Activated gamma-delta T cell (primary cell): ENCODE data around the gene DBF4B.

Experiments used
- DNase-seq: peaks from one replicate; lab custom pipeline; 2025; lab: John Stamatoyannopoulos, UW

Gene DBF4B

DNA sequence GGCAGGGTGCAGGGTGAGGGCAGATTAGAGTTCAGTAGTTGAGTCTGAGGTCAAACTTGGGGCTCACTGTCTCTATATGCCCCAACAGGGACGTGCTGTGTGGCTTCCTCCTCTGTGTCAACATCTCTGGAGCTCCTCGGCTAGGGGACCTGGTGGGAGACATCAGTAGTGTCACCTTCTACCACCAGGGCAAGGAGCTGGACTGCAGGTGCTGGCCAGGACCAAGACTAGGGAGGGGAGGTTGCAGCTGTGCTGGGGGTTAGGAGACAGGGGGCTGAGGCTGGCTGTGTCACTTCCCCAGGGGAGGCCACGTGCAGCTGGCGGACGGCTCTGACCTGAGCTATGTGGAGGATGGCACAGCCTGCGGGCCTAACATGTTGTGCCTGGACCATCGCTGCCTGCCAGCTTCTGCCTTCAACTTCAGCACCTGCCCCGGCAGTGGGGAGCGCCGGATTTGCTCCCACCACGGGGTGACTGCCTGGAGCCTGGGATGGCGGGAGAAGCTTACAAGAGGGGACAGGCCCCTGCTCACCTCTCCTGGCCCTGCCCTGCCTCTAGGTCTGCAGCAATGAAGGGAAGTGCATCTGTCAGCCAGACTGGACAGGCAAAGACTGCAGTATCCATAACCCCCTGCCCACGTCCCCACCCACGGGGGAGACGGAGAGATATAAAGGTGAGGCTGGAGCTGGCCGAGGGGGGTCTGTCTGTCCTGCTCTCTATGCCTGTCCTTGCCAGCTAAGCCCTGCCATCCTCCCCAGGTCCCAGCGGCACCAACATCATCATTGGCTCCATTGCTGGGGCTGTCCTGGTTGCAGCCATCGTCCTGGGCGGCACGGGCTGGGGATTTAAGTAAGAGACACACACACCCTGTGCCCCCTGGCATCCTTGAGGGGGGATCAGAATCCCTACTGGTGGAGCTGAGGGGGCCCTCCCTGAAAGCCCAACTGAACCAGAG, 69.2 kb downstream of the DBF4B start:
- no peak for DNase-seq

DNA sequence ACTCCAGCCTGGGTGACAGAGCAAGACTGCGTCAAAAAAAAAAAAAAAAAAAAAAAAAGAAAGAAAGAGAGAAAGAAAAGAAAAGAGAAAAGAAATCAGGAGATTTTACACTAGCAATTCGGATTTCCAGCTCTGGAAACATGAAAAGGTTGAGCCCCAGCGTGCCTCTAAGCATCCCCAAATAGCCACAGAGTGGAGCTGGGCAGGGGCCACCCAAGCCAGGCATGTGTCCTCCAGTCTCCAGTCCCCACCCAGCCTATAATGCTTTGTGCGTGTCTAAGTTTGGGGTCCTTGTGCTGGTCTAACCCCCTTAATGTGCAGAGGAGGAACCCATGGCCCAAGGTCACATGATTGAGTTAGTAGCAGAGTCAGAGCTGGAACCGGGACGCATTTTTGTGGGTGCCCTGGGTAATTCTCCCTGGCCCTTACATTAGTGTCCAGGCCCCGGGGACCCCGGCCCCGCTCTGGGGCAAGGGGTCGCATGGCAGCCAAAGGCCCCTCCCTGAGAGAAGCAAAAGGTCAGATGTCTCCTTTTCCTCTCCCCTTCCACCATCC, 70.3 kb downstream of the DBF4B start:
- no peak for DNase-seq

DNA sequence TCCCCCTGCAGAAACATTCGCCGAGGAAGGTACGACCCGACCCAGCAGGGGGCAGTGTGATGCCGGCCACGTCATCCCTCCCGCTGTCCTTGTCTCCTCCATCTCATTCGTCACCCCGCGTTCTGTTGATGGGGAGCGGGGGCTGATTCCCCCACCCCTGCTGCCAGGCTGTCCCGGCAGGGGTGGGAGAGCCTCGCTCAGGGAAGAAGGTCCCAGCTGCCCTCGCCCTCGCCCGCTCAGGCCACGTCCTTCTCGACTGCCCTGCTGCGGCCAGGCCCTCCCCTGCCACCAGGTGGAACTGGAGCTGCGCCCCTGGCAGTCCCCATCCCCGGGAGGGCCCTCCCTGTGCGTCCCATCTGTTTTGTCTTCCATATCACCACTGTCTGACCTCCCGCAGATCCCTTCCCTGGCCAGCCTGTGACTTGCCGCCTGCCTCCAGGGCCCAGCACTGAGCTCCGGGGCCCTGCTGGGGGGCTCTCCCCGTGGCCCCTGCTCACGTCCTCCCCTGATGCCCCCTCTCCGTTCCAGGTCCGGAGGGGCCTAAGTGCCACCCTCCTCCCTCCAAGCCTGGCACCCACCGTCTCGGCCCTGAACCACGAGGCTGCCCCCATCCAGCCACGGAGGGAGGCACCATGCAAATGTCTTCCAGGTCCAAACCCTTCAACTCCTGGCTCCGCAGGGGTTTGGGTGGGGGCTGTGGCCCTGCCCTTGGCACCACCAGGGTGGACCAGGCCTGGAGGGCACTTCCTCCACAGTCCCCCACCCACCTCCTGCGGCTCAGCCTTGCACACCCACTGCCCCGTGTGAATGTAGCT, 71.0 kb downstream of the DBF4B start:
- DNase-seq = peak; percentile 52

DNA sequence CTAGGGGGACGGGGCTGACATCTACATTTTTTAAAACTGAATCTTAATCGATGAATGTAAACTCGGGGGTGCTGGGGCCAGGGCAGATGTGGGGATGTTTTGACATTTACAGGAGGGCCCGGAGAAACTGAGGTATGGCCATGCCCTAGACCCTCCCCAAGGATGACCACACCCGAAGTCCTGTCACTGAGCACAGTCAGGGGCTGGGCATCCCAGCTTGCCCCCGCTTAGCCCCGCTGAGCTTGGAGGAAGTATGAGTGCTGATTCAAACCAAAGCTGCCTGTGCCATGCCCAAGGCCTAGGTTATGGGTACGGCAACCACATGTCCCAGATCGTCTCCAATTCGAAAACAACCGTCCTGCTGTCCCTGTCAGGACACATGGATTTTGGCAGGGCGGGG, 71.7 kb downstream of the DBF4B start:
- no peak for DNase-seq

DNA sequence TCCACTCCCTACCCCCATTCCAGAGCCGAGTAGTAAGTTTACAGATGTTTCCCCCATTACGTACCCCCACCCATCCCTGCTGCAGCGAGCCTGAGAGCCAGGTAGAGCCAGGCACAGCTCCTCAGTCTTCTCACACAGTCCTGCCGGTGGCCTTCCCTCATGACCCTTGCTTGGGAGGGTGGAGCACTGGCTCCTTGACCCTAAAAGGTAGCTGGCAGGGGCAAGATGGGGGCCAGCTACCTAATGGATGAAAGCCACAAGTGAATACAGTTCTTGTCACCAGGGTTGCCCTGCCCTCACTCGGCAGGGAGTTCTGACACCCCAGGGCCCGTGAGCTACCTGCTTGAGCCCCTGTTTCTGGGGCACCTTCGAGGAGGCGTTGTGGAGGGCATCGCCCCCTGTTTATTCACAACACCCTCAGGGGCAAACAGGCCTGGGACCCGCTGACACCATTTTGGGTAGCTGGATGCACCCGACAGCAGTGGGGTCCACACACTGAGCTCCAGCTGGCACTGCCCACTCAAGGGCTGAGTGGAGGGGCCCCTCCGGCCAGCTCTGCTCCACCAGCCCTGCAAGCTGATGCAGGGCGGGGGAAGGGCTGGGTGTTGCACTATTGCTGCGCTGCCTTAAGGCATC, 72.5 kb downstream of the DBF4B start:
- DNase-seq = no peak

DNA sequence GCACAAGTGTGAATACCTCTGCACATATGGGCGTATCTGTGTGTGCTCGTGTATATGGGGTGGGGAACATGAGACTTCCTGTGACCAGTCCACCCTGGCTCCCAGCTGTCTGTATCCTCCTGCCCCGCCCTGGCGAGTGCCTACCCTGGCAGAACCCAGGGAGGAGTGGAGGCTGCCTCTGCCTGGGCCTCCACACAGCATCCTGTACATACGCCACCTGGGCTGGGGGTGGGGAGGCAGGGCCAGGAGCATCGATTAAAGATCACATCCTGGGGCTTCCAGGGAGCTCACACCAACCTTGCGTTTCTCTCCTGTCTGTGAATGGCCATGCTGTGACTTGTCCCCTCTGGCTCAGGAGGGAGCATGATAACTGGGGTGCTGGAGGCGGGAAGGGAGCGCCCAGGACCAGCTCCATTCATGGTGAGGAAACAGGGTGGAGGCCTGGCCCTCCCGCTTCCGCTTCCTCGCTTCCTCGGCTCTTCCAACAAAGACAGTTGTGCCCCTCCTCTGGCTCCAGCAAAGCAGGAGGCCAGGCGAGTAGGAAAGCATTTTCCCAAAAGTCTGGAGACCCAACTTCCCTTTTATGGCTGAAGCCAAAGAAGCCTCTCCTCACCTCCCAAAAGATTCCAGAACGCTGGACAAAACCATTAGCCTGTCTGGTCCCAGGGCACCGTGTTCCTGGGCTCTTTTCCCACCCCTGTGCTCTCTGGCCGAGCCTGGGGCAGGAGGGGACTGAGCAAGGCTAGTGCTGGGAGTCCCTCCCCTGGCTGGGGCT, 73.3 kb downstream of the DBF4B start:
- DNase-seq = no peak

DNA sequence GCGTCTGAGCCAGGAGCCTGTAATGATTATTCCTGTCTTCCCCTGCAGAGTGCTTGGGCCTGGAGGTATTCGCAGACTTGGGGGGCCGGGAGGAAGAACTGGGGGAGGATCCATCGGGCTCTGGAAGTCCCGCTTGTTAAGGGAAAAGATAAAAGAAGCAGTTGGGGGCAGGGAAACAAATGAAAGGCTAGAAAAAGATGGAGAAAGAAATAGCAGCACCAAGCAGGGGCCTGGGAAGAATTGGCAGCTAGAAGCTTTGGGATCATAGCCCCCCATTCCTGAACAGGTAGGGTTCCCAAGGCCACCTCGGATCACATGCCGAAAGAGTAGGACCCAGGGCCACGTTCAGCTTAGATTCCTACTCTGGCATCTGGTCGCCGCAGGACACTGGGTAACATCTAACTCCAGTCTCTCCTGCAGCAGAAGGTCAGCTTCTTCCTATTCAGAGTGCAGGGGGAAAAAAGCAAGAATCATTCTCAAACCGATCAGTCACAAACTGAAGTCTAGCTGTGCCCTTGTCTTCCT, 73.9 kb downstream of the DBF4B start:
- DNase-seq = no peak

DNA sequence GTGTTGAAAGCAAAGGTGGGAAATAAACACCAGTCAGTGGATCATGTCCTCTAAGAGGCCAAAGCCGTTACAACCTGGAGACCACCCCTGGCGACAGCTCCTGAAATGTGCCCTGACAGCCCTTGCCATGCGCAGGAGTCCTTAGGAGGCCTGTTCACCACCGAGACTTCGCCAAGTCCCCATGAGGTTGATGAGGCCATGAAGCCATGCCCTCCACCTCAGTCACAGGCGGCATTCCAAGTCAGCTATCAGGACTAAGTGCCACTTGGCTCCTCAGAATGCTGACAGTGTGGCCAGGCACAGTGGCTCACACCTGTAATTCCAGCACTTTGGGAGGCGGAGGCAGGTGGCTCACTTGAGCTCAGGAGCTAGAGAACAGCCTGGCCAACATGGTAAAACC, 77.5 kb downstream of the DBF4B start:
- DNase-seq = no peak

DNA sequence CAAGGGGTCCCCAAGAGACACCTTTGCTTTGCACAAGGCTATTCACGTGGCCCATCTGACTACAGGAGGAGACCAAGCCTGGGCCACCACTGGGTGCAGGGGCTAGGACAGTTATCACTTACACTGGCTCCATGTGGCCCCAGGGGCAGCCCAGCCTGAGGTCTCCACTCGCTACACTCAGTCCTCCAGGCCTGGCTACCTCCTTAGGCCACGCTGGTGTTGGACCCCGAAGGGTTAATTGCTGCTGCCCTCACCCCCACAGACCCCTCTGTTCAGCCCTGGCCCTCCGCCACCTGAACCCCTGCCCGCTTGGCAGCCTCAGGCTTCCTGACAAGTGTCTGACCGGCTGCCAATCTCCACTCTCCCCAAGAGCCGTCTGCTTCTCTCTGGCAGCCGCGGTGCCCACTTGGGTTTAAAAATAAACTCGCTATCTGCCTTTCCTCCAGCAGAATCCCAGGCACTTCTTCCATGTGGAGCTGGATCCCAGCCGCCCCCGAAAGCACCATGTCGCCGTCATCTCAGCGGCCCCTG, 78.2 kb downstream of the DBF4B start:
- DNase-seq = no peak

DNA sequence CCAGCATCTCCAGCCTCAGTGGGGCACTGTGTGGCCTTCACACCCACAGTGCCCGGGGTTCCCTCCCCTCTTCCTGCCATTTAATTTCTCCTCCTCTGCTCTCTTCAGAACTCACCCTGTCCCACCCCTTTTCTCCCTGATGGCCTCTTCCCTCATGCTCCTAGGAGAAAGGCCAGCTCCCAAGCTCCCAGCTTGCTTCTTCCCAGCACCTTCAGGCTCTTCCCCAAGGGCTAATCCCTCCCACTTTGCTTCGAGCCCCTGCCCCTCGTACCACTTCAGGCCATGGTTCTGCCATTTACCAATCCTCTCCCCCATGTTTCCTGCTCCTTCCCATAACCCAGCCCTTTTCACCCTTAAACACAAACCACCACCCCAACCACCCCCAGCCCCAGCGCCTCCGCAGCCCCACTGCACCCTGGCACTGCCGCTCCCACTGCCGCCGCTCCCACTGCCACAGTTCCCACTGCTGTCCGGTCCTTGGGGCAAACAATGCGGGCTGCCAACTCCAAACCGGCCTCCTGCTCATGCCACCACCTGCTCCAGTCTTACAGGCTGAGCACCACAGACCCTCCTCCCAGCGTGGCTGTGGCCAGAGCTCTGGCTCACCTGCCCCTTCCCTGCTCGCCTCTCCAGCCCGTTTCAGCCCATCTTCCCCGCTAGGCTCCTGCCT, 78.9 kb downstream of the DBF4B start:
- DNase-seq = no peak

DNA sequence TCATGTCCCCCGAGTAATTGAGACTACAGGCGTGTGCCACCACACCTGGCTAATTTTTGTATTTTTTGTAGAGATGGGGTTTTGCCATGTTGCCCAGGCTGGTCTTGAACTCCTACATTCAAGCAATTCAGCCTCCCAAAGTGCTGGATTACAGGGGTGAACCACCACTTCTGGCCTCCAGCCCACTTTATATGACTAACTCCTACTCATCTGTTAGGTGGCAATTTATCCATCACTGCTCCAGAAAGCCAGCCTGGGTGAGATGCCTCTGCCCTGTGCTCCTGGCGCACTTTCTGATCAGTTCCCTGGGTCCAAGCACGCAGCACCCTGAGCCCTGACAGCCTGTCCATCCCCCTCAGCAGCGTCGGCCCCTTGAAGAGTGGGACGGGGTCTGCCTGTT, 79.7 kb downstream of the DBF4B start:
- DNase-seq = no peak

DNA sequence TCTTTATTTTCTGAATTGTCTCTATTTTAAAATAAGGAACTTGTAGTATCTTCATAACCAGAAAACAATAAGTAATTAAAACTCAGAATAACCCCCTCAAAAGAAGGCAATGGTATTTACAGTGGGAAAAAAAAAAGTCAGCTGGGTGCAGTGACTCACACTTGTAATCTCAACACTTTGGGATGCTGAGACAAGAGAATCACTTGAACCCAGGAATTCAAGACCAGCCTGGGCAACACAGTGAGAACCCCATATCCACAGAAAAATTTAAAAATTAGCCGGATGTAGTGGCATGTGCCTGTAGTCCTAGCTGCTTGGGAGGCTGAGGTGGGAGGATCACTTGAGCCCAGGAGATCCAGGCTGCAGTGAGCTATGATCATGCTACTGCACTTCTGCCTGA, 83.8 kb downstream of the DBF4B start:
- no peak for DNase-seq

DNA sequence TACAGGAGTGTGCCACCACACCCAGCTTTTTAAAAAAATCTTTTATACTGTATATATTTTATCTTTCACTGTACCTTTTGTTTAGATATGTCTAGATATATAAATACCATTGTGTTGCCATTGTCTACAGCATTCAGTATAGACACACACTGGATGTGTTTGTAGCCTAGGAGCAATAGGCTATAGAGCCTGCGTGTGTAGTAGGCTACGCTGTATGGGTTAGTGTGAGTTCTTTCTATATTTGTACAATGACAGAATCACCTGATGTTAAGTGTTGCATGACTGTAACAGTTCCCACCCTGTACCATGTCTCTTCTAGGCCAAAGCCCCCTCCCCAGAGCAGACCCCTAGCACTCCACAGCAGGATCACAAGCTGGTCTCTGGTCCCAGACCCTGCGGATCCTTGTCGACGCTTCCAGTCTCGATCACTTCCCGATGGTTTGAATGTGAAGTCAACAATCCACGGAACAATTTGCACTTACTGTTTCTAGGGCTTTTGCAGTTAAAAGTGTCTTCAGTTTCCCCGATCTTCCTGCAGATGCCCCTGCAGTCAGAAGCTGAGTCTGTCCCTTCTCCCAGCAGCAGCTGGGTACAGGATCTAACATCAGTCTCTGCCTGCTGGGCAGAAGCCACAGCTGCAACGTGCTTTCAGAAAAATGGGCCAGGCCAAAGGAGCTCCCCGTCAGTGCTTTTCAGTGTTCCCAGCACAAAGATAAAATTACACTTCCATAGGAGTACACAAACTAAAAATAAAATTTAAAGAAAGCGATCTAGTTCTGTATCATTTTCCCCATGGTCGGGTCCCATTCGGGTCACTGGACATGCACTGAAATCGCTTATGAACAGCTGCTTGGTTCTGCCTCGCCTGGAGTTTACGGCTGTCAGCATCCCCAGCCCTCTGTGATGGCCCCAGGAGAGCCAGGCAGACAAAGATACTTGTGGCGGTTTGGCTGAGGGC, 85.7 kb downstream of the DBF4B start:
- DNase-seq = no peak

DNA sequence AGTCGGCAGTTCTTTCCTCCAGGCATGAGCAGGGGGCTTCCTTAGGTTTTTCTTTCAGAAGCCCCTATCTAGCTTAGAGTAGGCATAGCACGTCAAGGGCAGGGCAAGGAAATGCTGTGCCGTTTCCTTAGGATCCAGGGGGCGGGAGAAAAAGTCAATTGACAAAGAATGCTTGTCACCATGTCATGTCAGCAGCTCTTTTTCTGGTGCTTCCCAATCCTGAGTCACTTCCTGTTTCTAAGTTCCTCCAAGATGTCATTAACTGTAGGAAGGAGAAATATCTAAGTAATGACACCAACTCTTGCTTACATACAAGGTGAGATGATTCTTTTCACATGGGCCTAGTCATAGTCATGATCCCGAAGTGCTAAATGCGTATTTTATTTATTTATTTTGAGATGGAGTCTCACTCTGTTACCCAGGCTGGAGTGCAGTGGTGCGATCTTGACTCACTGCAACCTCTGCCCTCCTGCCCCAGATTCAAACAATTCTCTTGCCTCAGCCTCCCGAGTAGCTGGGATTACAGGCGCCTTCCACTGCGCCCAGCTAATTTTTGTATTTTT, 86.5 kb downstream of the DBF4B start:
- no peak for DNase-seq

DNA sequence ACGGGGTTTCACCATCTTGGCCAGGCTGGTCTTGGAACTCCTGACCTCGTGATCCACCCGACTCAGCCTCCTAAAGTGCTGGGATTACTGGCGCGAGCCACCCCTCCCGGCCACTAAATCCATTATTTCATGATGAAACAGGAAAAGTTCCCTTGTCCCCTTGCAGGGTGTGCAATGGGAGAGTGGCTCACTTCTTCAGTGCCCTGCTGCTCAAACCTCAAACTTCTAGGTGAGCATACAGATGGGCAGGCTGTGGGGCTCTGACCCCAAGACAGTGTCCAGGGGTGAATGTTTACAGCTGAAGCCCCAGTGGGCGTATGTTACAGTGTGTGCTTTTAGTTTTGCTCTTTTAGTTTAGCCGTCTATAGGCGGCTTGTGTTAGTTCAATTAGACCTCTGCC, 87.0 kb downstream of the DBF4B start:
- DNase-seq = no peak

DNA sequence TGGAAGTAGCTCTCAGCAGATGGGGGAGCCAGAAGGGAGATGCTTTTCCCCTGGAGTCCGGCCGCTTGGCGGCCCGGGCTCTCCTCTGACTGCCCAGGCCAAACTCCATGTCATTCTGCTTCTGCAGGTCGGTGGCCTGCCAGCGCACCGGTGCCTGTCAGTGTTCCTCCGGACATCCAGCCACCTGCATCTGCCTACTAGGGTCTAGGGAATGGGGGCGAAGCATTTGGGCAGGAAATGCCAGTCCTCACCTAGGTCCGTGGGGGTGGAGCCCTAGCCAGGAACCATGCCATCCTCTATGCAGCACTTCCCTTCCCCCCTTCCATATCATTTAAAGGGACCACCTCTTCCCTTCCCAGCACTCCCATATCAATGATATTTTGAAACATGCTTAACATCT, 87.5 kb downstream of the DBF4B start:
- no peak for DNase-seq

DNA sequence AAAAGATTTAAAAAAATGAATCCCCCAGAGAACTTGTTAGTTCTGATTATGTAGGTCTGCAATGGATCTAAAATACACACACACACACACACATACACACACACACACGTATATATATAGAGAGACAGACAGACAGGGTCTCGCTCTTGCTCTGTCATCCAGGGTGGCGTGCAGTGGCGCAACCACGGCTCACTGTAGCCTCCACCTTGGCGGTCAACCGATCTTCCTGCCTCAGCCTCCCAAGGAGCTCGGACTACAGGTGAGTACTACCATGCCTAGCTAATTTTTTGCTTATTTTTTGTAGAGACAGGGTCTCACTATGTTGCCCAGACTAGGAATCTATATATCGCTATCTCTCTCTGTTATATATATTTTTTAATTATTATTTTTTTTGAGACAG, 88.3 kb downstream of the DBF4B start:
- no peak for DNase-seq

DNA sequence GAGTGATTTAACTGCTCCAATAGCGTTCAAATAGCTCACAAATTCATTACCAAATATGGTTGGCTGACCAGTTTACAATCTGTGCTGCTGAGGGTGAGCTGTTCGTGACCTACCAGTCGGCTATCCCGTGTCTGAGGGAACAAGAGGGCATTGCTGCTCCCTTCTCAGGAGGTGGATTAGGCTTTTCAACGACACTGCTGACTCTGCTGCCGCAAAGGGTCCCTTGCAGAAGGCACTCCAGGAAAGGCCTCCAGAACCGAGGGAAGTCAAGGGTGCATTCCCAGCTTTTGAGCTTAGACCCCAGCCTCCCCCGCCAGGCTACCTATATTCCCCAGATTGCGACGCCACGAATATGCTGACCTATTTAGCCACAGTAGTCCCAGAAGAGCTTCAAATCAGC, 89.3 kb downstream of the DBF4B start:
- DNase-seq = no peak

DNA sequence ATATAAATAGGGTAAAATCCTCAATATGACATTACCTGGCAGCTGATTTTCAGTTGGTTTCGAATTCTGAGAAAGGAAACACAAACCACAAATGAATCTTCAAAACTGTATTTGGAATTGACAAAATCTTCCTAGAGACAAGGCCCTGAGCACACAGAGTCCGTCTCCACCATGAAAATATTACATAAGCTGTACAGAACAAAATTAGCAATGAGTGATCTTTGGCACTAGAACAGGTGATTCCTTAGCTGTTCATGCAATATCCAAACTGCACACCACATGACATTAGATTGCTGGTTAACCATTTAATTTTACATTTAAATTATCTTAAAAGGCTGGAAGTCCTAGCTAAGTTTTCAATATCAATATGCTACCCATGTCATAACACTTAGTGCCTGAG, 89.9 kb downstream of the DBF4B start:
- DNase-seq = no peak
